GM21825 (cell line): Measurements from ENCODE around the gene PIMREG.

Experiments used
- ATAC-seq: cut with Tn5 transposase; IDR thresholded peaks from one replicate; pipeline ENCODE4 v1.9.1; 2021; ENCODE audit warnings: mild to moderate bottlenecking, moderate library complexity; ENCODE audit not compliant: unreplicated experiment

The PIMREG gene

DNA sequence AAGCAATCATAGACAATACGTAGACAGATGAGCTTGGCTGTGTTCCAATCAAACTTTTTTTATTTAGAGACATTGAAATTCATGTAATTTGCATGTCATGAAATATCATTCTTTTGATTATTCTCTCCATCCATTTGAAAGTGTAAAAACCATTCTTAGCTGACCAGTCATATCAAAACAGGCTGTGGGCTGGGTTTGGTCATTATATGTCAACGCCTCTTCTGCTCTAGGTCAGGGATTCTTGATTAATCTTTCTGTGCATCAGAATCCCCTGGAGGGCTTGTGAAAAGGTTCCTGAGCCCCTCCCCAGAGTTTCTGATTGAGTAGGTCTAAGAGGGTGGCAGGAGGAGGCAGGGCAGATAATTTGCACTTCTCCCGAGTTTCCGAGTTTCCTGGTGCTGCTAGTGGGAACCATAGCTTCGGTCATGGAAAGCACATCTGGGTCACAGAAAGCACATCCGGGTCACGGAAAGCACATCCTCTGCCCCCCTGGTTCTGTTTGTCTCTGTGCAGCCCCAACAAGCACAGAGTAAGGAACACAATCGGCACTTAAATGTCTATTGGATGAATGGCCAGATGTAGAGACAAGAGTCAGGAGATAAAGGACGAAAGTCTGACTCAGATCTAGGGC, 16.4 kb downstream of the PIMREG start:
- ATAC-seq = no peak

- ATAC-seq = no peak
These were observed 17.0 kb downstream of the PIMREG start for GRCh38 chr17:6461246-6461645.

DNA sequence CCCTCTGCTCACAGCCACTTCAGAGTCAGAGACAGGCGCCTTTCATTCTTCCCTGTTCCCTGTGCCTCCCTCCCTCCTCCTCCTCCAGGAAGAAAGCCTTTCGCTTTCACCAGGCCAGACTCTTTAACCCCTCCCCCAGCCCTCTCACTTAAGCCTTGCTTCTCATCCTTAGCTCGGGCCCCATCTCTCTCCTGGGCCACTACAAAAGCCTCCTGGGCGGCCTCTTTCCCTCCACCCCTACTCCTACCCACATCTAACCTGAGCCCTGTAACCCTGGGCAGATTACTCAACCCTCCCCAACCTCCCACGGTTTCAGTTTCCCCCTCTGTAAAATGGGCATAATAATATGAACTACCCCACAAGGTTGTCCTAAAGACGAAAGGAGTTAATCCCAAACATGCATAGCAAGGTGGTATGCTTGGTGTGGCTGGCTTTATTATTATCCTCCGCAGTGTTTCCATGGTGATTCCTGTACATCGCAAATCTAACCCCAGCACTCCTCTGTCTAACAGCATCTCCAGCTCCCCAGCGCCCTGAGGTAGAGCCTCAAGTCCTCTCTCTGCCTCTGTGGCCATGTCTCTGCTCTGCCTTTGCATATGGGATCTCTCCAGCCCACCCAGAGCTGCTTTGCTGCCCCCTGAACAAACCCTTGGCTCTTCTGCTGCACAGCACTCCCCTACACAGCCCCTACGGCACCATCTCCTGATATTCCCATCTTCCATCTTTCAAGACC, 17.7 kb downstream of the PIMREG start:
- no peak for ATAC-seq

DNA sequence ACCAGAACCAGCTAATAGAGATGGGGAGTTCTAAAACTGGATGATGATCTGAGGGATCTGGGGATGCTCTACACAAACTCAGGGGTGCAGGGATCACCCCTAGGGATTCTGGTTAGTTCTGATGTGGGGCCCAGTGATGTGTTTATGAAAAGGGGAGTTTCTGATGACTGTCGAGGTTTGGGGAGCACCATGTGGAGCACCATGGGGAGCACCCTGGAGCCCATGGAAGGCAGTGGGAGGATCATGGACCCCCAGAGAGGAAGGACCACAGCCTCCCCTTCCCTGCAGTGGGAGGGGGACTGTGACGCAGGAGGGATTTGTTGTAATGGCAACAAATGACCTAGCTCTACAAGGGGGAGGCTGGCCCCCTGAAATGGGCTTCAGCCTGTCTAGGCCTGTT, 18.4 kb downstream of the PIMREG start:
- ATAC-seq = no peak

GRCh38 chr17:6463616-6464445, 19.6 kb downstream of the PIMREG start:
- no peak for ATAC-seq

GRCh38 chr17:6464446-6465041, 20.3 kb downstream of the PIMREG start:
- no peak for ATAC-seq

DNA sequence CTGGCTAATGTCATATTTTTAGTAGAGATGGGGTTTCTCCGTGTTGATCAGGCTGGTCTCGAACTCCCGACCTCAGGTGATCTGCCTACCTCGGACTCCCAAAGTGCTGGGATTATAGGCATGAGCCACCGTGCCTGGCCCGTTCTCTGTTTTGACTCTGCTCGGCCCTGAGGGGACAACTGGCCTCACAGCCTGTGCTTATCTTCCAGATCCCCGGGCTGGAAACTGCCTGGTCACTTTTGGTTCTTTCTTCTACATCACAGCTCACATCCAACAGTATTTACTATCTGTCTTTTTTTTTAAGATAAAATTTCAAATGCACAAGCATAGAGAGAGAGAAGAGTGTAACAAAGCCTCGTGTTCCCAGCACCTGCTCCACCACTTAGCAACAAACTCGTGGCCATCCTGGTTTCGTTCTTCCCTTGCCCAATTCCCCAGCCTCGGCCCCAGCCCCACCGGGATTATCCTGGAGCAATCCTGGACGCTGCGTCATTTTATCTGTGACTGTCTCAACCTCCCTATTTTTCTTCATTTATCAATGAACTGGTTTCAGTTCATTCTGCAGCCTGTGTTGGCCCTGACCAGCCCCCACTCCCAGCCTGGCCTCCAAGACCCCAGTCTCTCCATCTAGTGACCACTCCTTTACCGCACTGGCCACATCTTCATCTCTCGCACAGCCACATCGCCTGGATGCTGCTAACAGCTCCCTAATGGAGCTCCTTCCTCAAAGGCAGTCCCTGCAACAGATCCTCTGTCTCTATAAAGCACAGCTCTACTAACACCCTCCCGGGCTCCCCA, 21.1 kb downstream of the PIMREG start:
- ATAC-seq = no peak

DNA sequence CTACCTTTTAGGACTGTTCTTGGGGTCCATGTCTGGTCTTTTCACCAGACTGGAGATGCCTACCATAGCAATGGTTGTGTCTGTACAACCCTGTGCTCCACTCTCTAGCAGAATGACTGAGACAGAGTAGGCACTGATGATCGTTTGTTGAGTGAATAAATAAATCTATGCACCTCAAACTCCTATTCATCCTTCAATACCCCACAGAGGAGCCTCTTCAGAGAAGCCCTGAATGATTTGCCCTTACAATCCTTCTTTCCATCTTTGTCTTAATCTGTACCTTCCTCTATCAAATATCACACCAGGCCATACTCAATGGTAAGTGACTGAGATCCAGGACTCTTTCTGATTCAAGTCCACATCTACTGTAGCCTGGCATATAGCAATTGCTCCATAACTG, 23.3 kb downstream of the PIMREG start:
- ATAC-seq = no peak

DNA sequence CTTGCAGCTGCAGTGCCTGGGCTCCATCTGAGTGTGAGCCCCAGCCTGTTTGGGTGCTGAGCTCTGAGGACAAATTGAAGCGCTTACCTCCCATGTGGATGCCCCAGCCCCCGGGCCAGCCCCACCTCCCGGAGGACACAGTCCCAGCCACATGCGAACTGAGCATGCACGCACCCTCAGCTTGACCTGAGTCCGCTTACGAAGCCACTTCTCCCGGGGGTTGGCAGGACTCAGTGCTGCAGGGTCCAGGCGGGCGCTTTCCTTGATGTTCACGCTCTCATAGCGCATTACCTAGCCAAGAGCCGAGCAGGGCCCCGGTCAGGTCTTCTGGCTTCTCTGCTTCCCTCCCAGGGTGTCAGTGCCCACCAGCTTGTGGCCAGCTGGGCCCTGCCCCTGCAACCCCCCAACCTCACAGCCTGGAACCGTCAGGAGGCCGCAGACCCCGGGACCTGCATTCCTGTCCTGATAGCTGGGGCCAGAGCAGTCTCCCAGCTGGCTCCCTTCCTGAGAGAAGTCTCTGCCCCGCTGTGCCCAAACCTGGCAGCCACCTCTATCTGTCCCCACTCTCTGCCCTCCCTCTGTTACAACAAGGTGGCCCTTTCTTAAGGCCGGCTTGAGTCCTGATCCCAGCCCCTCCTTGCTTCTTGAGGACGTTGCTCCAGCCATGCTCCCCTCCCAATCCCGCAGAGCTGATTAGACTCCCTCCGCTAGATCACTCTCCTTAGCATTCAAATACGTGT, 24.0 kb downstream of the PIMREG start:
- no peak for ATAC-seq

DNA sequence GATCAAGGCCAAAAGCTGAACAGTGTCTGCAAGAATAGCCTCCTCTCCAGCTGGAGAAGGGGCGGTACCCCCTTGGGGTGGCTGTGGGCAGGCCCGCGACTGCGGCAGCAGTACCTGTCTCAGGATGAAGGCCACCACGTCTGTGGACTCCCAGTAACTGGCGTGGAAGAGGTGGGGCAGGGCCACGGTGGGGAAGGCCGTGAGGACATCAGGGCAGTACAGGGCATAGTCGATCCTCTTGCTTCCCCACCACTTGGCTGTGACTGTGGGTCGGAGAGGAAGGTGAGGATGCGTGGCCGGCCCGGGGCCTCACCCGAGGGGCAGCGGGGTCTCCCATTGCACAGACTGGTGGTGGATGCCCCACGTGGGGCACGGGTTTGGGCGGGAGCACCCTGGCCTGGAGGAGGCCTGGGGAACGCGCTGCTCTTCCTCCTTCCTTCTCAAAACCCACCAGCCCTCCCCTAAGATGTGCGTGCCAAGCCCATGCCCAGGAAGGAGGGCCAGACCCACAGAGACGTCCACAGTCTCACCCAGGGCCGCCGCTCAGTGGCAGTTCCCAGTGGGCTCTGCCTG, 26.0 kb downstream of the PIMREG start:
- ATAC-seq = no peak

DNA sequence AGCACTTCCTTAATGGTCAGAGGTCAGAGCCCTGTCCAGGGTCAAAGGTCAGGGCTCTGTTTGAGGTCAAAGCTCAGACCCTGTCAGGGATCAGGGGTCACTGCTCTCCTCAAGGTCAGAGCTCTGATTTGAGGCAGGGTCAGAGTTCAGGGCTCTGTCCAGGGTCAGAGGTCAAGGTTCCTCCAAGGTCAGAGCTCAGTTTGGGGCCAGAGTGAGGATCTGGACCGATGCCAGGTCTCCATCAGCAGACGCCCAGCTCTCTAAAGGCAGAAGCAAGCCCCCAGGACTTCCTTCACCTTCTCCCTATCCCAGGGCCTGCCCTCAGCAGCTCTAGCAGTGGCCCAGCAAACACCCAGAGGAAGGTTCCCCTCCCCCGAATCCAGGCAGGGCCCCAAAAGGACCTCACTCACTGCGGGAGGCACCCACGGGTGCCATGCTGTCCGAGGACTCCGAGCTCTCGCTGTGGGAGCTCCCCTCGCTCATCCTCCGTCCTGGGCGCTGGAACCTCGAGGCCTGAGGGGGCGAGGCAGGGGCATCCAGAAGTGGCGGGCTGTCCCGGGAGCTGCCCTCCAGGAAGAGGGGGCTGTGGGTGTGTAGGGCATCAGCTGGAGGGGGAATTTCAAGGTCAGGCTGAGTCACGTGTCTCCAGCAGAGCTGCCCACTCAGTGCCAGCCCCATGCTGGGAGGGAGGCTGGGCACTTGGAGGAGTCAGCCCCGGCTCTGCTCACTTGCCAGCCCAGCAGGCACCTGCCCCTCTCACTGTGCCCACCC, 26.7 kb downstream of the PIMREG start:
- ATAC-seq = no peak

- ATAC-seq = no peak
These were observed 27.5 kb downstream of the PIMREG start for GRCh38 chr17:6471531-6472465.

- no peak for ATAC-seq
These were observed 28.3 kb downstream of the PIMREG start for GRCh38 chr17:6472517-6472916.

DNA sequence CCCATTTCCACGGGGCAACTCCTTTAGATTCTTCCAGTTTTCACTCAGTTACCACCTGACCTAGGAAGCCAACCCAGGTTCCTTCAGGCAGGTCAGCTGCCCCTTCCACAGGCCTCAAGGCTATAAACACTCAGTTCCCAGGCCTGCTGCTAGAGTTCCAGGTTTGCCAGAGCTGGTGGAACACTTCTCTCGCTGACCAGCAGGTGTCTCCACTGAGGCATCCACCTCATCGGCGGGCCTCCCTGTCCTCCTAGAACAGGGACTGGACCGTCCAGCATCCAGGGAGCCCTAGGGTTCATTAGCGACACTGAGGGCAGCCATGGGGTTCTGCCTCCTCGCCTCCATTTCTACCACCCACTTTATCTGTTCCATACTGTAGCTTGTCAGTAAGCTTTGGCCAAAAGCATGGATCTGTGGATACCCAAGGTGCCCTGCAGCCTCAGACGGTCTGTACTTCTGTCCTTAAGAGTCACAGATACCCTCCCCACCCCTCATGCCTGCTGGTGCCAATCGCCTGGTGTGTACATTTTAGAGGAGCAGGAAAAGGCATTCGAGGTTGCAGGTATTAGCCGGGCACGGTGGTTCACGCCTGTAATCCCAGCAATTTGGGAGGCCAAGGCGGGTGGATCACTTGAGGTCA, 29.0 kb downstream of the PIMREG start:
- ATAC-seq = no peak

- ATAC-seq = no peak
These were observed 30.1 kb downstream of the PIMREG start for GRCh38 chr17:6474376-6474775.

- no peak for ATAC-seq
These were observed 30.7 kb downstream of the PIMREG start for GRCh38 chr17:6474906-6475305.

GRCh38 chr17:6475411-6475810, 31.2 kb downstream of the PIMREG start:
- no peak for ATAC-seq
